ENCODE results near the gene CCNF.

CCNF gene

DNA sequence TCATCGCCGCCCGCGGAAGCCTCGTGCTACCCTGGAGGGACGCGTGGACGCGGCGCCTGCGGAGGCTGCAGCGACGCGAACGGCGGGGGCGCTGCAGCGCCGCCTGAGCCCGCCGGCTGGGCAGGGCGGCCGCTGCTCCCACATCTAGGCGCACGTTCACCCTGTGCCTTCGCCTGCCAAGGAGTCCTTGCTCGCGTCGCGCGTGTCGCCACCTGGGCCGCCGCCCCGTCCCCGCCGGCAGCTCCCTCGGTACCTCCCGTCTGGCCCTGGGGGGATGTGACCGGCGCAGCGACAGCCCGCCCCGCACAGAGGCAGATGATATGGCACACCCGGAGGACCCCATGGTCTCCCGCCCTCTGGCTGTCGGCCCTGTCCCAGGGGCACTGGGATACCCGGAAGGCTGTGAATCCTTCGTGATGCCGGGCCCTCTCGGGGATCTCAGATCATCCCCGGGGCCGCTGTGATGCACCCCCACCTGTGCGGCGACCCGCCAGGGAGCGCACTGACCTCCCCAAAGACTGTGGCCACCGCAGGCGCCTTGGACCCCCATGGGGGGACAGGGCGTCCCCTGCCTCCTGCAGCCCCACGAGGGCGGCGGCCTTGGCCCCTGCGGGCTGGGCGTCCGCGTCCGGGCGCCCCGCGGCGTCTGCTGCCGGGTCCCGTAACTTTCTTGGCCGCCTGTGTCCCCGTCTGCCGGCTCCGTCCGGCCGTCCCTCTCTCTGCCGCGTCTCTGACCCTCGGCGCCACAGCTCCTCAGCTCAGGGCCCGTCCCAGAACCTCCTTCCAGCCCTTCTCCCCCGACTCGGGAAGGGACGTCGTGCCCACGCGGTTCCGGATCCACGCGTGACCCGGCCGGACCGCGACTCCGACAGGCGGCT lies 45.0 kb downstream of the CCNF start:
- ChIA-PET CTCF (interaction anchor here (0.8 kb wide), 1 partner anchor 27 kb away, joined by 3 read pairs; no protein-coding TSS in a partner anchor), POLR2A (interaction anchor here (0.7 to 2.1 kb wide), 9 partner anchors 13 to 63 kb away, joined by 3 to 8 read pairs (median 3); partner anchors contain the start of genes ATP6V0C and TEDC2)
- peak; percentile 58 for DNase-seq (ENCODE audit: extremely low spot score)
- TF ChIP-seq SUZ12 (IDR thresholded peaks at IDR 0.05): no peak
- TF ChIP-seq, protein P1, sequence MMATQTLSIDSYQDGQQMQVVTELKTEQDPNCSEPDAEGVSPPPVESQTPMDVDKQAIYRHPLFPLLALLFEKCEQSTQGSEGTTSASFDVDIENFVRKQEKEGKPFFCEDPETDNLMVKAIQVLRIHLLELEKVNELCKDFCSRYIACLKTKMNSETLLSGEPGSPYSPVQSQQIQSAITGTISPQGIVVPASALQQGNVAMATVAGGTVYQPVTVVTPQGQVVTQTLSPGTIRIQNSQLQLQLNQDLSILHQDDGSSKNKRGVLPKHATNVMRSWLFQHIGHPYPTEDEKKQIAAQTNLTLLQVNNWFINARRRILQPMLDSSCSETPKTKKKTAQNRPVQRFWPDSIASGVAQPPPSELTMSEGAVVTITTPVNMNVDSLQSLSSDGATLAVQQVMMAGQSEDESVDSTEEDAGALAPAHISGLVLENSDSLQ (IDR thresholded peaks at IDR 0.05): no peak
- no peak for TF ChIP-seq ELF4 (IDR thresholded peaks at IDR 0.05)
- TF ChIP-seq ARNT (IDR thresholded peaks at IDR 0.05): no peak
- TF ChIP-seq TARDBP (IDR thresholded peaks at IDR 0.05): peak; percentile 76
- no peak for TF ChIP-seq FOXM1 (IDR thresholded peaks at IDR 0.05; ENCODE audit: borderline replicate concordance)
- TF ChIP-seq LEF1 (IDR thresholded peaks at IDR 0.05; ENCODE audit: borderline replicate concordance): no peak
- 0 out of 2 replicates have a peak, but pooled peaks have one; percentile 48 for TF ChIP-seq L3MBTL2 (conservative IDR thresholded peaks at IDR 0.05)

DNA sequence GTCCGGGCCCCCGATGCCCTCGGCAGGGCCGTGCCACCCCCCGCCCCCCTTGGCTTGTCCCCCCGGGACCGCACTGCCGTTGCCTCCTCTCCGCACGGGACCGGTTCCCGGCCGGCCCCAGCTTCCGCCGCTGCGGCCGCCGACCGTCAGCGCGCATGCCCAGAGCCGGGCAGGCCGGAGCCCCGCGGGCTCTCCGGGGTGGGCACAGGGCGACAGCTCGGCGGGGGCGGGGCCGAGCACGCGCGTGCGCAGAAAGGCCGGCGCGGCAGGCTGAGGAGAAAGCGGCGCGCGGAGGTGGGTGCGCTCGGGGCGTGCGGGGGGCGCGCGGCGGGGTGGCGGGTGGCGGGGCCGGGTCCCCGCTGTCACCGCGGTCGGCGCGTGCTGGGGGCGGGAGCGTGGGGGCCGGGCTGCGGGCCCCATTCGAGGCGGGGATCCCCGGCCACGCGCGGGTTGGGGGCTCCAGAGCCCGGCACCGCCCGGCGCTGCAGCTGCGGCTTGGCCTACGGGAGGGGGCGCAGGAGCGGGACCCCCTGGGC lies 45.7 kb downstream of the CCNF start, which contains the start of gene TBC1D24:
Gene TBC1D24, plus strand, starts transcription at position 251 of the 536 bp plus-strand sequence. CDS start 21,022 bp downstream, outside the sequence.
- ChIA-PET CTCF (interaction anchor here (0.8 kb wide), 1 partner anchor 27 kb away, joined by 3 read pairs; no protein-coding TSS in a partner anchor), POLR2A (interaction anchor here (0.7 to 2.1 kb wide), 9 partner anchors 13 to 64 kb away, joined by 3 to 8 read pairs (median 3); partner anchors contain the start of genes ATP6V0C and TEDC2)
- TF ChIP-seq SUZ12 (IDR thresholded peaks at IDR 0.05) (no peak), NFRKB (IDR thresholded peaks at IDR 0.05) (no peak)
- peak; percentile 99 for DNase-seq (ENCODE audit: extremely low spot score)

DNA sequence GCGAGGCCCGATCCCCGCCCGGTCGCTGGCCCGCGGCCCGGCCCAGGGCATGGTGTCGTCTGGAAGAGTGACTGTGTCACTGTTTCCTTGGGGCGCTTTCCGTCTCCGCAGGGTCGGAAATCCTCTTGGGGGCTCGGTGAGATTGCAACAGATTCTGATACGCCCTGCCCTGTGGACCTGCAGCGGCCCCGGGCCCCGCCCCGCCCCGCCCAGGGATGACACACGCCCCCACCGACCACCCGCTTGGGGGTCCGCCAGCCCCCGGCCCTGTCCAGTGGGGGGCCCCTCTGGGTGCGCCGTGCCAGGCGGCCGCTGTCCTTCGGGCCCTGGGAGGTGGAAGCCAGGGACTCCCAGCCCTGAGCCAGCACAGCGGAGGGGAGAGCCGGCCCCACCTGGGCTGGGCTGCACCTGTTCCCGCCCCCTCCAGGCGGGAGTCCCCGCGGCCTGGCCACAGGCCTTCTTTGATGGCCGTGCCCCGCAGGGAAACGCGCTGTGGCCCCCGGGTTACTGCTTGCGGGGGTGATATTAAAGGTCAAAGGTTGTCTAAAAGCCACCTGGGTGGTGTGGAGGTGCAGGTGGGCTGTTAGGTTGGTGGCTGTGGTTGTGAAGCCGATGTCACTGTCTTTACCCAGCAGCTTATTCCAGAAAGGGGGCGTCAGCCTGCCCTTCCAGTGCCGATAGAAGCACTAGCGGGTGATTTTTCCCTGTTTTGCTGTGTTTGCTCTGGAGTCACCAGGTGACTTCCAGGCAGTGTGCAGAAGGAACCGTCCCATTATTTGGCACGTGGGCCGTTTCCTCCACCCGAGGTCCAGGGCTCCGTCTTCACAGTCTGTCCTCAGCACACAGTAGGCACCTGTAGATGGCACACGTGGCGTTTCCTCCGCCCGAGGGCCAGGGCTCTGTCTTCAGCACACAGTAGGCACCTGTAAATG lies 46.4 kb downstream of the CCNF start:
- CTCF ChIA-PET: no interaction called here
- TF ChIP-seq HDGF (IDR thresholded peaks at IDR 0.05; ENCODE audit: borderline replicate concordance) (no peak), FOXK2 (IDR thresholded peaks at IDR 0.05) (no peak), SP1 (IDR thresholded peaks at IDR 0.05) (no peak), NFRKB (IDR thresholded peaks at IDR 0.05) (no peak)
- POLR2A ChIA-PET: interaction anchor here (0.9 to 2.1 kb wide), 6 partner anchors 12 to 48 kb away, joined by 3 to 8 read pairs (median 4); partner anchors contain the start of genes ATP6V0C and TEDC2
- DNase-seq (ENCODE audit: extremely low spot score): no peak

DNA sequence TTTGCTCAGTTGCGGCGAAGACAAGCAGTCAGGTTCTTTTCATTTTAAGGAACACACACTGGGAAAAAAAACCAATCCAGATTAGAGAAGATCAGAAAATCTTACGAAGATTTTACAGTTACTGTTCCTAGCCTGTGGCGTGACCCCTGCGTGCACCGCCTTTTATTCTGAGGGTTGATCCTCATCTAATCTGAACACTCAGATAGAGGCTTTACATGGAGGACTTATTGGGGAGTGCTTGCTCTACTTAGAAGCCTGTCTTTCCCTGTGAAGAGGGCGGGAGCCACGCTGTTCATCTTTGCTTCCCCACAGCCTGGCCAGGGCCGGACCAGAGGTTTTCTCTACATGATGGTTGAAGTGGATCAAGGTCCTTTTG lies 47.1 kb downstream of the CCNF start:
- TF ChIP-seq FOXM1 (IDR thresholded peaks at IDR 0.05; ENCODE audit: borderline replicate concordance) (no peak), L3MBTL2 (conservative IDR thresholded peaks at IDR 0.05) (no peak), CTBP1 (IDR thresholded peaks at IDR 0.05; ENCODE audit: borderline replicate concordance) (no peak), ZNF384 (IDR thresholded peaks at IDR 0.05) (no peak), FOXK2 (IDR thresholded peaks at IDR 0.05) (no peak), TARDBP (IDR thresholded peaks at IDR 0.05) (no peak), SP1 (IDR thresholded peaks at IDR 0.05) (no peak), BHLHE40 (IDR thresholded peaks at IDR 0.05; ENCODE audit: borderline replicate concordance) (no peak)
- TF ChIP-seq, protein P1 (IDR thresholded peaks at IDR 0.05): no peak
- ChIA-PET CTCF (no interaction called here), POLR2A (interaction anchor here (1.8 kb wide), 1 partner anchor 12 kb away, joined by 6 read pairs; no protein-coding TSS in a partner anchor)
- no peak for DNase-seq (ENCODE audit: extremely low spot score)

DNA sequence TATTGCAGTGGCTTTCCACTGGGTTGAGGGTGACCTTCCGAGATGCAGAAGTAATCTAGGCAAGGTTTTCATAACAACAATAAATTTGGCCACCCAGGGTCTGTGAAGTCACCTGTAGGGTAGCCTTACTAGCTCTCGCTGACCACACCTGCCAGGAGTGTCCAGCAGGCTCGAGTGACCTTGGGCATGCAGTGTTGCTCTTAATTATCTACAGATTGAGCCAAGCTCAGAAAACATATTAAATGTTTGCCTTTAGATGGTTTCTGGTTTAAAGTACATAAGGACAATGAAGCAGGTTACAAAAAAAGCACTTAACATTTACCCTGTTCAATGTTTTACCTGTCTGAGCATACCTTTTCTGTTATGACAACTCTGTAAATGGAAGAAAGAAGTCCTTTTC lies 47.5 kb downstream of the CCNF start:
- ChIA-PET CTCF (no interaction called here), POLR2A (interaction anchor here (1.6 to 1.8 kb wide), 2 partner anchors 9 to 11 kb away, joined by 5 to 6 read pairs; no protein-coding TSS in a partner anchor)
- TF ChIP-seq ELF4 (IDR thresholded peaks at IDR 0.05) (no peak), FOXK2 (IDR thresholded peaks at IDR 0.05) (no peak), FOXM1 (IDR thresholded peaks at IDR 0.05; ENCODE audit: borderline replicate concordance) (no peak), LEF1 (IDR thresholded peaks at IDR 0.05; ENCODE audit: borderline replicate concordance) (no peak), NFRKB (IDR thresholded peaks at IDR 0.05) (no peak), L3MBTL2 (conservative IDR thresholded peaks at IDR 0.05) (no peak), FOXA1 (IDR thresholded peaks at IDR 0.05) (no peak), ZNF384 (IDR thresholded peaks at IDR 0.05) (no peak), TARDBP (IDR thresholded peaks at IDR 0.05) (no peak), BHLHE40 (IDR thresholded peaks at IDR 0.05; ENCODE audit: borderline replicate concordance) (no peak)
- TF ChIP-seq, protein P1 (IDR thresholded peaks at IDR 0.05): no peak
- DNase-seq (ENCODE audit: extremely low spot score): no peak
